Neutrophil (primary cell): ENCODE measurements around the gene MYO16.
A peak's percentile ranks its signal among the peaks of the same experiment; 100 is the strongest.
"Not testable (repeated sequence)": the region's sequence is repeated elsewhere in the genome, so short reads cannot be mapped to it uniquely, and the experiment has no call there.

Experiments used
- H3K27ac ChIP-seq: fragments of 200-600 bp; sonication (generic); 2 replicates; pipeline ENCODE4 v1.5.1; 2016; ENCODE audit warnings: mild to moderate bottlenecking, moderate library complexity
- H3K27me3 ChIP-seq: fragments of 200-600 bp; sonication (generic); 2 replicates; pipeline ENCODE4 v1.6.0; 2016; ENCODE audit warnings: mild to moderate bottlenecking
- H3K36me3 ChIP-seq: fragments of 200-600 bp; sonication (generic); 2 replicates; pipeline ENCODE4 v1.5.1; 2017
- H3K4me1 ChIP-seq, 2 experiments: fragments of 200-600 bp in 1 of 2; sonication (generic) in 1 of 2; 1 replicate in 1 of 2; 2 replicates in 1 of 2; pipeline versions ENCODE4 v1.5.1 to v1.6.1; 2013 to 2016; ENCODE audit warnings: low read depth in 1 of 2, low read length in 1 of 2, mild to moderate bottlenecking in 1 of 2, moderate library complexity in 1 of 2; ENCODE audit not compliant: control insufficient read depth in 1 of 2, insufficient read depth in 1 of 2
- H3K4me3 ChIP-seq, 2 experiments: fragments of 200-600 bp in 1 of 2; sonication (generic) in 1 of 2; 1 replicate in 1 of 2; 2 replicates in 1 of 2; pipeline ENCODE4 v1.5.1; 2013 to 2016; ENCODE audit warnings: low read depth in 1 of 2, low read length in 1 of 2, mild to moderate bottlenecking in 1 of 2, moderate library complexity in 1 of 2
- H3K9me3 ChIP-seq: fragments of 200-600 bp; sonication (generic); 2 replicates; pipeline ENCODE4 v1.5.1; 2016
- CTCF ChIP-seq: fragments of 200-600 bp; sonication (generic); IDR thresholded peaks from 2 replicates; pipeline ENCODE4 v1.5.1; 2016; ENCODE audit warnings: antibody characterized with exemption

The MYO16 gene

GRCh38 chr13:109212650-109213049 lies 583.2 kb downstream of the MYO16 start:
- H3K27ac ChIP-seq: no peak overlapping the region
- no peaks in the 10 kb centered on the region for H3K9me3 ChIP-seq
- no peak for TF ChIP-seq CTCF
- no peak overlapping the region for H3K4me3 ChIP-seq
- peaks cover 15% of the 10 kb centered on the region for H3K36me3 ChIP-seq
- no peaks in the 10 kb centered on the region for H3K4me1 ChIP-seq
- H3K27me3 ChIP-seq: no peaks in the 10 kb centered on the region

DNA sequence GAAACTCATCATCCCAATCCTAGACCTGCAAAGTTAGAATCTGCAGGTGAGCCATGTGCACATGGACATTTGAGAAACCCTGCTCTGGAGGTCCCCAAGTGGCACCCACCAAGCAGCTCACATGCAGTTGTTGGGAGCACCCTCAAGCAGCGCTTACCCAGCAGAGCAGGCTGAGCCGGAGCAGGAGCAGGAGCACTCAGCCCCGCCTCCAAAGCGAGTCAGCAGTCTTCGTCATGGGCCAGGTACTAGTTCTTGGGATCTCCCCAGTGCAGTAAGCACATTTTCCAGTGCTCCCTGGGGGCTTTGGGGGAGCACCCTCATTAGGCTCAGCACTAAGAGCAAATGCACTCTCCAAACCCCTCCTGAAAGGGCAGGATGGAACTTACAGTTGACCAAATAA lies 584.3 kb downstream of the MYO16 start:
- no peak for TF ChIP-seq CTCF
- Histone ChIP-seq H3K9me3 (no peaks in the 10 kb centered on the region), H3K4me3 (no peak overlapping the region), H3K4me1 (no peaks in the 10 kb centered on the region), H3K36me3 (peaks cover 15% of the 10 kb centered on the region), H3K27me3 (no peaks in the 10 kb centered on the region), H3K27ac (peak overlapping the region; percentile 2)

- no peak overlapping the region for H3K4me3 ChIP-seq
- peak overlapping the region; percentile 2 for H3K27ac ChIP-seq
- no peaks in the 10 kb centered on the region for H3K4me1 ChIP-seq
- no peaks in the 10 kb centered on the region for H3K9me3 ChIP-seq
- peaks cover 15% of the 10 kb centered on the region for H3K36me3 ChIP-seq
- H3K27me3 ChIP-seq: no peaks in the 10 kb centered on the region
- no peak for TF ChIP-seq CTCF
Measured at GRCh38 chr13:109214393-109214792, 585.0 kb downstream of the MYO16 start.

GRCh38 chr13:109215377-109215776 lies 586.0 kb downstream of the MYO16 start:
- Histone ChIP-seq H3K9me3 (no peaks in the 10 kb centered on the region), H3K27me3 (no peaks in the 10 kb centered on the region), H3K27ac (no peak overlapping the region), H3K4me3 (no peak overlapping the region), H3K36me3 (peaks cover 15% of the 10 kb centered on the region), H3K4me1 (no peaks in the 10 kb centered on the region)
- TF ChIP-seq CTCF: no peak

DNA sequence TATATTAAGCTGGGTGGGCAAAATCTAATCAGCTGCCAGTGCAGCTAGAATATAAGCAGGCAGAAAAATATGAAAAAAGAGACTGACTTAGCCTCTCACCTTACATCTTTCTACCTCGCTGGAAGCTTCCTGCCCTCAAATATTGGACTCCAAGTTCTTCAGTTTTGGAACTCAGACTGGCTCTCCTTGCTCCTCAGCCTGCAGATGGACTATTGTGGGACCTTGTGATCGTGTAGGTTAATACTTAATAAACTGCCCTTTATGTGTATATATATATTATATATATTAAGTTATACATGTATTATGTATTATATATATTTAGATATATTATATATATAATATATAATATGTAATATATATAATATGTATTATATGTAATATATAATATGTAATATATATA lies 588.1 kb downstream of the MYO16 start:
- not testable (repeated sequence) for H3K27ac ChIP-seq, H3K27me3 ChIP-seq, H3K9me3 ChIP-seq, H3K4me3 ChIP-seq, H3K4me1 ChIP-seq
- peaks cover 15% of the 10 kb centered on the region for H3K36me3 ChIP-seq

- Histone ChIP-seq H3K36me3 (peaks cover 9% of the 10 kb centered on the region), H3K4me1 (no peaks in the 10 kb centered on the region), H3K27ac (no peak overlapping the region), H3K9me3 (no peaks in the 10 kb centered on the region), H3K27me3 (no peaks in the 10 kb centered on the region), H3K4me3 (no peak overlapping the region)
- no peak for TF ChIP-seq CTCF
Measured at GRCh38 chr13:109220631-109221030, 591.2 kb downstream of the MYO16 start.
